ENCODE measurements around the gene TNIP2.

Gene TNIP2

GRCh38 chr4:2768921-2769336 lies 12.8 kb upstream of the TNIP2 start:
- Histone ChIP-seq H4K20me1 (ENCODE audit: insufficient read depth, low read length) (no peaks in the 10 kb centered on the region), H3K9me2 (replicated peaks; ENCODE audit: insufficient read depth, low read length) (no peaks in the 10 kb centered on the region), H3K4me1 (ENCODE audit: low read length) (no peaks in the 10 kb centered on the region; the same call in none of the 2 replicates), H3F3A (ENCODE audit: insufficient read depth, low read length) (no peaks in the 10 kb centered on the region), H2AFZ (ENCODE audit: low read length) (no peak overlapping the region), H3K9ac (ENCODE audit: low read length) (no peak overlapping the region), H3K4me3 (ENCODE audit: low read length) (no peak overlapping the region), H3K79me2 (ENCODE audit: low read length) (no peaks in the 10 kb centered on the region), H3K36me3 (replicated peaks; ENCODE audit: insufficient read depth, low read length) (no peaks in the 10 kb centered on the region), H3K27me3 (replicated peaks; ENCODE audit: insufficient read depth, low read length) (no peaks in the 10 kb centered on the region), H3K4me2 (ENCODE audit: low read depth, low read length) (no peak overlapping the region), H3K9me3 (replicated peaks; ENCODE audit: insufficient read depth, low read length) (no peaks in the 10 kb centered on the region), H3K27ac (ENCODE audit: low read length) (no peak overlapping the region)
- TF ChIP-seq CTCF (IDR thresholded peaks at IDR 0.05; ENCODE audit: low read length), result no peak
- TF ChIP-seq EZH2 (optimal IDR thresholded peaks at IDR 0.05; ENCODE audit: low read depth, low read length), result no peak
- TF ChIP-seq EZH2phosphoT487 (IDR thresholded peaks at IDR 0.05; ENCODE audit: low read length), result no peak
- no peak for DNase-seq

GRCh38 chr4:2768124-2768523 lies 12.0 kb upstream of the TNIP2 start:
- no peak overlapping the region for H3K27ac ChIP-seq (ENCODE audit: low read length)
- no peak overlapping the region for H3K9ac ChIP-seq (ENCODE audit: low read length)
- H2AFZ ChIP-seq (ENCODE audit: low read length), result no peak overlapping the region
- no peaks in the 10 kb centered on the region for H3F3A ChIP-seq (ENCODE audit: insufficient read depth, low read length)
- H3K4me3 ChIP-seq (ENCODE audit: low read length), result no peak overlapping the region
- no peaks in the 10 kb centered on the region; the same call in none of the 2 replicates for H3K4me1 ChIP-seq (ENCODE audit: low read length)
- no peaks in the 10 kb centered on the region for H3K9me3 ChIP-seq (replicated peaks; ENCODE audit: insufficient read depth, low read length)
- no peak for DNase-seq
- H3K4me2 ChIP-seq (ENCODE audit: low read depth, low read length), result no peak overlapping the region
- no peaks in the 10 kb centered on the region for H3K27me3 ChIP-seq (replicated peaks; ENCODE audit: insufficient read depth, low read length)
- TF ChIP-seq EZH2phosphoT487 (IDR thresholded peaks at IDR 0.05; ENCODE audit: low read length) (no peak), CTCF (IDR thresholded peaks at IDR 0.05; ENCODE audit: low read length) (no peak), EZH2 (optimal IDR thresholded peaks at IDR 0.05; ENCODE audit: low read depth, low read length) (no peak)
- no peaks in the 10 kb centered on the region for H3K9me2 ChIP-seq (replicated peaks; ENCODE audit: insufficient read depth, low read length)
- H4K20me1 ChIP-seq (ENCODE audit: insufficient read depth, low read length), result no peaks in the 10 kb centered on the region
- H3K36me3 ChIP-seq (replicated peaks; ENCODE audit: insufficient read depth, low read length), result no peaks in the 10 kb centered on the region
- H3K79me2 ChIP-seq (ENCODE audit: low read length), result no peaks in the 10 kb centered on the region

GRCh38 chr4:2767705-2768074 lies 11.6 kb upstream of the TNIP2 start:
- Histone ChIP-seq H3F3A (ENCODE audit: insufficient read depth, low read length) (no peaks in the 10 kb centered on the region), H3K27me3 (replicated peaks; ENCODE audit: insufficient read depth, low read length) (no peaks in the 10 kb centered on the region), H4K20me1 (ENCODE audit: insufficient read depth, low read length) (no peaks in the 10 kb centered on the region), H3K4me1 (ENCODE audit: low read length) (no peaks in the 10 kb centered on the region; the same call in none of the 2 replicates), H3K36me3 (replicated peaks; ENCODE audit: insufficient read depth, low read length) (no peaks in the 10 kb centered on the region), H3K79me2 (ENCODE audit: low read length) (no peaks in the 10 kb centered on the region), H3K4me2 (ENCODE audit: low read depth, low read length) (no peak overlapping the region), H3K9me3 (replicated peaks; ENCODE audit: insufficient read depth, low read length) (no peaks in the 10 kb centered on the region), H2AFZ (ENCODE audit: low read length) (no peak overlapping the region), H3K9ac (ENCODE audit: low read length) (no peak overlapping the region), H3K27ac (ENCODE audit: low read length) (no peak overlapping the region), H3K9me2 (replicated peaks; ENCODE audit: insufficient read depth, low read length) (no peaks in the 10 kb centered on the region), H3K4me3 (ENCODE audit: low read length) (no peak overlapping the region)
- TF ChIP-seq CTCF (IDR thresholded peaks at IDR 0.05; ENCODE audit: low read length) (no peak), EZH2 (optimal IDR thresholded peaks at IDR 0.05; ENCODE audit: low read depth, low read length) (no peak), EZH2phosphoT487 (IDR thresholded peaks at IDR 0.05; ENCODE audit: low read length) (no peak)
- DNase-seq, result no peak

Measured in MM.1S (cell line).